HG02943 (cell line): ENCODE data around the gene RASGRF1.

Source experiments
- ATAC-seq: cut with Tn5 transposase; IDR thresholded peaks from one replicate; pipeline ENCODE4 v1.9.1; 2021; ENCODE audit warnings: mild to moderate bottlenecking, low read depth, moderate library complexity; ENCODE audit not compliant: unreplicated experiment

RASGRF1 gene

GRCh38 chr15:78968539-78969271 lies 121.9 kb downstream of the RASGRF1 start:
- no peak for ATAC-seq

- ATAC-seq: no peak
Observed at GRCh38 chr15:78968114-78968513, 122.5 kb downstream of the RASGRF1 start.

GRCh38 chr15:78960308-78960707 lies 130.3 kb downstream of the RASGRF1 start:
- no peak for ATAC-seq

- ATAC-seq: no peak
Observed at GRCh38 chr15:78959360-78959759, 131.2 kb downstream of the RASGRF1 start.

DNA sequence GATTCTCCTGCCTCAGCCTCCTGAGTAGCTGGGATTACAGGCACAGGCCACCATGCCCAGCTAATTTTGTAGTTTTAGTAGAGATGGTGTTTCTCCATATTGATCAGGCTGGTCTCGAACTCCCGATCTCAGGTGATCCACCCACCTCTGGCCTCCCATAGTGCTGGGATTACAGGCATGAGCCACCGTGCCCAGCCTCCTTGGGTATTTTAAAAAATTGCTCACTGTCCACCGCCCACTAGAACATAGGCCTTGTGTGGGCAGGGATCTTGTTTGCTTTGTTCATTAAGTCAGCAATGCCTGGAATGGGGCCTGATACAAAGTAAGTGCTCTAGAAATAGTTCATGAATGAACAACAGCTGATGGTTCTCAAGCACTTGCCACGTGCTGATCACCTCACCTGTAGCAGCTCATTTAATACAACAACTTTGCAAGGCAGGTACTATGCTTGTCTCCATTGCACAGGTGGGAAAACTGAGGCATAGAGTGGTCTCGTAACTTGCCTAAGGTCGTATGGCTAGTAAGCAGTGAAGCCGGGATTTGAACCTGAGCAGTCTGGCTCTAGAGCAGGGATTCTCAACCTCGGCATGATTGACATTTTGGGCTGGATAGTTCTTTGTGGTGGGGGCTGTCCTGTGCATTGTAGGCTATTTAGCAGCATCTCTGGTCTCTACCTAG lies 133.0 kb downstream of the RASGRF1 start:
- no peak for ATAC-seq

DNA sequence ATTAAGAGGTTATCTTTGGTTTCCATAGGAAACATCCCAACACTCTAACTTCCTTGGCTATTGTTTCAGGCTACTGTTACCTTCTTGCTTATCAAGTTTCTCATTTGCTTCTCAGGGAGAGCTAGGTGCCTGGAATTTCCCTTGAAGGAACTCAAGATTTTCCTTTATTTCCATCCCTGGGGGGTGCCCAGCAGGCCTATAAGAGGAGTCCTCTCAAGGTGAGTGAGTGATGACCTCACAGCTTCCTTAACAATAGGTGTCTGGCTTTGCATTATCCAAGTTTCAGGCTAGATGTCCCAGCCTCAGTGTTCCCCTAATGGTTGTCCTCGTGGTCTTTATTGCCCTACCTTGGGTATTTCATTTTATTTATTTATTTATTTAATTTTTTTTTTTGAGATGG lies 133.6 kb downstream of the RASGRF1 start:
- ATAC-seq: no peak

DNA sequence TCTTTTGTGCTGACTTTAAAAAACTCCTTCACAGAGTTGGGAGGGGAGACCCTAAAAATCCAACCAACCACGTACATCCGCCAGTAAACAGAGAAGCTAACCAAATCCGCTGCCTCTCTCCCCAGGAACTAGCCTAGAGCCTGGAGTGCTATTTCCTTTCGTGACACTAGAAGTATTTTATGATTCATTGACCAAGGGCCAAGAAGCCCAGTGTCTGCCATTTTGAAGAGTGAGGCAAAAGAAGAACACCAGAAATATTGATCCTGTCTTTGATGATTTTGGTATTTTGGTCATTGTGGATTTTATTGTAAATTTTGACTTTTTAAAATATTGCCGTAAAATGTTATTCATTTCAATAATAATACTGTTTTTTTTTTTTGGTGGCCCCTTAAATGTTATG lies 135.2 kb downstream of the RASGRF1 start:
- ATAC-seq: no peak

GRCh38 chr15:78951841-78952238 lies 138.7 kb downstream of the RASGRF1 start:
- ATAC-seq: no peak

- ATAC-seq: no peak
Observed at GRCh38 chr15:78950902-78951840, 139.4 kb downstream of the RASGRF1 start.

DNA sequence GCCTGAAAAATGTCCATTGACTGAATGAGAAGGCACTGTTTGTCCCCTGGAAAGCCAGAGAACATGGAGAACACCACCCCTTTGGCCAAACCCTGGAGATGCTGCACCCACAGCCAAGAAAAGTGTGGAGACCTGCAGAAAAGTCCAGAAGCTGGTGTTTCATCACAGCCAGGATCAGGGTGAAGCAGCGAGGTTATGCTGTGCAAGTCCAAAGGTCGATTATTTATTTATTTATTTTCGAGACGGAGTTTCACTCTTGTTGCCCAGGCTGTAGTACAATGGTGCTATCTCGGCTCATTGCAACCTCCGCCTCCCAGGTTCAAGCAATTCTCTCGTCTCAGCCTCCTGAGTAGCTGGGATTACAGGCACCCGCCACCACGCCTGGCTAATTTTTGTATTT lies 140.2 kb downstream of the RASGRF1 start:
- ATAC-seq: no peak

DNA sequence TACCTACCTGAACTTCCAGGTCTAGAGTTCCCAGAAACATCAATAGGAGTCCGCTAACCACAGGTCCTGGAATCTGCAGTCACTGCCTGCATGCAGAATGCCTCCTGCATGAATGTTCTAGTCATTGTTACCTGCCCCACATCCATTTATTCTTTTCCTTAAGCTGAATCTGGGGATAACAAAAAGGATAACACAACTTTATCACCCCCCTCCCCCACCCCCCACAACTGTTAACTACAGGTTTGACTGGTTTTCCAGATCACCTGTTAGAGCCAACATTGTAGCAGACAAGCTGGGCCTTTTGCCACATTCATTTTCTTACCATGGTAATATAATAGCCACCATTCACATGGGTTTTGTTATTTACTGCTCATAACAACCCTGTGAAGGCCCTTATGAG lies 141.1 kb downstream of the RASGRF1 start:
- no peak for ATAC-seq

DNA sequence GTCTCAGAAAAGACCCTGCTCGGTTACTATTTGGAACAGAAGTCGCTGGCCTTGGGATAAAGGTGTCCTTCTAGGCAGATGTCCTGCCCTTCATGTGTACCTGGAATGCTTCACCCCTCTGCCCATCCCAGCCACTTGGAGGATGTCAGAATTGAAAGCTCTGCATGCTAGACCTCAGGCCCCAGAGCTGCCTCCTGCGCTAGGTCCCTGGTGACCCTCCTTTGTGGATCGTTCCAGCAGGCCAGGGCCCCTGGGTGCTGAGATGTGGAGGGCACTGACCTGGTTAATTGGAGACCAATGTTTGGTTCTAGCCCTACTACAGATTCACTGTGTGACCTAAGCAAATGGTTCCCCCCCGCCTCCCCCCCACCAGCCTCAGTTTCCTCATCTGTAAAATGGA lies 143.1 kb downstream of the RASGRF1 start:
- ATAC-seq: no peak

- no peak for ATAC-seq
Observed at GRCh38 chr15:78946493-78946892, 144.1 kb downstream of the RASGRF1 start.

GRCh38 chr15:78944669-78945407 lies 145.7 kb downstream of the RASGRF1 start, which contains the start of gene CTSH:
Gene CTSH (minus strand): TSS chr15:78945046. CDS start chr15:78944981, 65 bp downstream.
- peak; percentile 49 for ATAC-seq

GRCh38 chr15:78944202-78944625 lies 146.4 kb downstream of the RASGRF1 start:
- ATAC-seq: peak; percentile 26

DNA sequence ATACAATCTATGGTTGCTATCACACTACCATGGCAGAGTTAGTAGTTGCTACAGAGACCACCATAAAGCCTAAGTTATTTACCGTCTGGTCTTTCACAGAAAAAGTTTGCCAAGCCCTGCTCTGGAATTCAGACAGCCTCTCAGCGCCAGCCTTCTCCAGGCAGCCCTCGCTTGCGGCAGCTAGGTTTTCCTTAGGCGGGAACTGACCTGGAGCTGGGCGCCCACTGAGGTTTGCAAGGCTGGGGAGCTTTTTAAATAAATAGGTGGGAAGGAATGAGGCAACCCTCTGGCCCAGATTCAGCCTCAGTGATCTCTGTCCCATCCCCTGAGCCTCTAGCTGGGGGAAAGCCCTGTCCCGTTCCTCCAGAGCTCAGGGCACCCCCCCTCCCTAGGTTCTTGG lies 146.9 kb downstream of the RASGRF1 start:
- no peak for ATAC-seq

DNA sequence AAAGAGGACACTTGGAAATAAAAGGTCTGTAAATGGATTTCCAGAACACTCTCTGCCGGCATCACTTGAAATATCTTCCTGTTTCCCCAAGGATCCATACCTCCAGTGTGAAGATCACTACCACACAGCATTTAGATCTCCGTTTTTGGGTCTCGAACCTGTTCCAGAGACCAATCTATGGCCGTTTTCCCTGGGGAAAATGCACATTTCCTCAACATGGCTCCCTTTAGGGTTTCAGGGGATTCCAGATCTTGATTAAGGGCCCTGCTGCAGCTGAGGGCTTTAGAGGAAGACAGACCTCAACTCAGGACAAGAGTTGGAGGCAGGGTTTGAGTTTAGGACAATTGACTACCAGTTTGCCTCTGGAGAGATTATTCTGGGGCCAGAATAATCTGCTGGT lies 147.8 kb downstream of the RASGRF1 start:
- no peak for ATAC-seq

DNA sequence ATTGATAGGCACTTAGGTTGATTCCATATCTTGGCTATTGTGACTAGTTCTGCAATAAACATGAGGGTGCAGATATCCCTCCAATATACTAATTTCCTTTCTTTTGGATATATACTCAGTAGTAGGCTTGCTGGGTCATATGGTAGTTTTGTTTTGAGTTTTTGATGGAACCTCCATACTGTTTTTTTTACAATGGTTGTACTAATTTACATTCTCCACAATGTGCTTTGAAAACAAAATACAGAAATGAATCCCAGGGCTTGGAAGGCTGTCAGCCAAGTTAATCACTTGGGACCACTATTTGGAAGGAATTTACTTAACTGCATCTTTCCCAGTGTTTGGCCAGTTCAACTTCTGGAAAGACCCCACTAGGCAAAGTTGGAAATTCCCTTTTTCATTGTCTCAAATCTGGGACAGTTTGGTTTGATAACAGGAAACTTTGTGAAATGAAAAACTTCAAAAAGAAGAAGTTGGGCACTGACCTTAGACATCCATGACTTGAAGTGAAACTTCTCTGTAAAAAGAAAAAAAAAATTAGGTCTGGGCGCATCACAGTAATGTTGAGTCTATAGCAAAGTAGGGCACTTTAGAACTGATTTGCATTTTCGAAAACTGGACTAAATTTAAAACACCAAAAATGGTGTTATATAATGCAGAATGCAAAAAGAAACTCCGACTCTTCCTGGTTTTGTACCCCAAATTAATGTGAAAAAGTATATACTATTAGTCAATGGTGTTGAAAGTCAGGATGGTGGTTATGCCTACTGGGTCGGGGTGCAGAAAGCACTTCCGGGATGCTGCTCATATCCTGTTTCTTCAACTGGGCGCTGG lies 151.7 kb downstream of the RASGRF1 start:
- ATAC-seq: no peak

- no peak for ATAC-seq
Observed at GRCh38 chr15:78937132-78937739, 153.3 kb downstream of the RASGRF1 start.
